A549 (cell line): Measurements from ENCODE around the gene LYRM2.

Experiments used
- BHLHE40 ChIP-seq: IDR thresholded peaks from 2 replicates; pipeline ENCODE4 v1.6.1; 2012; ENCODE audit warnings: low read depth, low read length, inconsistent platforms
- CEBPB ChIP-seq, 2 experiments: fragments of >200 bp in 1 of 2; sonication (Bioruptor Twin) in 1 of 2; formaldehyde crosslinking in 1 of 2; IDR thresholded peaks; 2 replicates each; pipeline ENCODE4 v1.6.1; 2012 to 2016
- HOXA7 ChIP-seq: fragments of 250-450 bp; sonication (Bioruptor Pico); IDR thresholded peaks from 2 replicates; pipeline ENCODE4 v1.5.0; 2020; ENCODE audit warnings: mild to moderate bottlenecking, moderate library complexity
- JUN ChIP-seq, 2 experiments: fragments of >200 bp; sonication (Bioruptor Twin); formaldehyde crosslinking; IDR thresholded peaks; 2 replicates in 1 of 2; 3 replicates in 1 of 2; pipeline ENCODE4 v1.6.1; 2016 to 2017
- KDM1A ChIP-seq: fragments of 200-600 bp; sonication (generic); IDR thresholded peaks from 2 replicates; pipeline ENCODE4 v1.6.1; 2016; ENCODE audit warnings: low read depth, mild to moderate bottlenecking
- PHF8 ChIP-seq: fragments of 200-600 bp; sonication (generic); IDR thresholded peaks from 2 replicates; pipeline ENCODE4 v1.6.1; 2016; ENCODE audit warnings: low read depth, mild to moderate bottlenecking, antibody characterized with exemption, moderate library complexity, borderline replicate concordance
- RCOR1 ChIP-seq: fragments of 150-350 bp; IDR thresholded peaks from 2 replicates; pipeline ENCODE4 v1.6.1; 2014; ENCODE audit warnings: antibody characterized with exemption, low read length, low read depth
- RNF2 ChIP-seq: fragments of 200-600 bp; sonication (generic); IDR thresholded peaks from 2 replicates; pipeline ENCODE4 v1.6.1; 2016; ENCODE audit warnings: low read depth, mild to moderate bottlenecking, antibody characterized with exemption, moderate library complexity, borderline replicate concordance
- SMC3 ChIP-seq: fragments of >200 bp; sonication (Bioruptor Twin); formaldehyde crosslinking; IDR thresholded peaks from 3 replicates; pipeline ENCODE4 v1.6.1; 2018; ENCODE audit warnings: inconsistent platforms
- TF ChIP-seq, protein P1 (sequence below): fragments of >200 bp; sonication (Bioruptor Twin); formaldehyde crosslinking; IDR thresholded peaks from 3 replicates; pipeline ENCODE4 v1.5.1; 2016
- TF ChIP-seq, protein P2 (sequence below): IDR thresholded peaks from 2 replicates; pipeline ENCODE4 v1.6.1; 2012

DNA sequence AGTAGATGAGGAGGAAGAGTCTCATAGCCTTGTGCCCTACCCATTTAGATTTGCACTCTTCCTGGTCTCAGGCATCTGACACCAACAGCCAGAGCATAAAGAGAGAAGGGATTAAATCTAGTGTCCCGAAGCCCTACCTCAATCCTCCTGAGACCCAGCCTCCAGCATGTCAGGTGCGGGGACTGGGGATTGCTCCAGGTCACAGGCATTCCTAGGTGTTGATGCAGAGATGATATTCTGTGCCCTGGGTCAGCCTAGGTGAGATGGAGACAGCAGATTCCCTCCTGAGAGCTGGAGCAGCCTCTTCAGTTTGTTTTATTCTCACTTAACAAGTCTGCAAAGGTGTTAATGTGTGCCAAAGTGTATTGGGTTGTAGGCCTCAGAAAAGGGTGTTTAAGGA is 115.8 kb downstream of the LYRM2 start:
- TF ChIP-seq SMC3 (no peak), BHLHE40 (no peak), CEBPB (IDR thresholded peaks at IDR 0.05) (no peak), RCOR1 (no peak), JUN (IDR thresholded peaks at IDR 0.05) (no peak), KDM1A (no peak), PHF8 (no peak), RNF2 (no peak), HOXA7 (CRISPR knock-in tag) (no peak)
- TF ChIP-seq, protein P1, sequence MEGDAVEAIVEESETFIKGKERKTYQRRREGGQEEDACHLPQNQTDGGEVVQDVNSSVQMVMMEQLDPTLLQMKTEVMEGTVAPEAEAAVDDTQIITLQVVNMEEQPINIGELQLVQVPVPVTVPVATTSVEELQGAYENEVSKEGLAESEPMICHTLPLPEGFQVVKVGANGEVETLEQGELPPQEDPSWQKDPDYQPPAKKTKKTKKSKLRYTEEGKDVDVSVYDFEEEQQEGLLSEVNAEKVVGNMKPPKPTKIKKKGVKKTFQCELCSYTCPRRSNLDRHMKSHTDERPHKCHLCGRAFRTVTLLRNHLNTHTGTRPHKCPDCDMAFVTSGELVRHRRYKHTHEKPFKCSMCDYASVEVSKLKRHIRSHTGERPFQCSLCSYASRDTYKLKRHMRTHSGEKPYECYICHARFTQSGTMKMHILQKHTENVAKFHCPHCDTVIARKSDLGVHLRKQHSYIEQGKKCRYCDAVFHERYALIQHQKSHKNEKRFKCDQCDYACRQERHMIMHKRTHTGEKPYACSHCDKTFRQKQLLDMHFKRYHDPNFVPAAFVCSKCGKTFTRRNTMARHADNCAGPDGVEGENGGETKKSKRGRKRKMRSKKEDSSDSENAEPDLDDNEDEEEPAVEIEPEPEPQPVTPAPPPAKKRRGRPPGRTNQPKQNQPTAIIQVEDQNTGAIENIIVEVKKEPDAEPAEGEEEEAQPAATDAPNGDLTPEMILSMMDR, result no peak
- TF ChIP-seq, protein P2, sequence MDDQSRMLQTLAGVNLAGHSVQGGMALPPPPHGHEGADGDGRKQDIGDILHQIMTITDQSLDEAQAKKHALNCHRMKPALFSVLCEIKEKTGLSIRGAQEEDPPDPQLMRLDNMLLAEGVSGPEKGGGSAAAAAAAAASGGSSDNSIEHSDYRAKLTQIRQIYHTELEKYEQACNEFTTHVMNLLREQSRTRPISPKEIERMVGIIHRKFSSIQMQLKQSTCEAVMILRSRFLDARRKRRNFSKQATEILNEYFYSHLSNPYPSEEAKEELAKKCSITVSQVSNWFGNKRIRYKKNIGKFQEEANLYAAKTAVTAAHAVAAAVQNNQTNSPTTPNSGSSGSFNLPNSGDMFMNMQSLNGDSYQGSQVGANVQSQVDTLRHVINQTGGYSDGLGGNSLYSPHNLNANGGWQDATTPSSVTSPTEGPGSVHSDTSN, result no peak
